Measurements from ENCODE around the gene CELSR1.

- TF ChIP-seq POLR2AphosphoS5 (IDR thresholded peaks at IDR 0.05; ENCODE audit: low read depth, low read length): no peak
- no peak for TF ChIP-seq TAF1 (IDR thresholded peaks at IDR 0.05; ENCODE audit: borderline replicate concordance, low read depth, low read length)
Observed at GRCh38 chr22:46549971-46550641, 12.7 kb upstream of the CELSR1 start.

Measured in GM12892 (cell line).